ENCODE data around the gene LRP1B.

The LRP1B gene

DNA sequence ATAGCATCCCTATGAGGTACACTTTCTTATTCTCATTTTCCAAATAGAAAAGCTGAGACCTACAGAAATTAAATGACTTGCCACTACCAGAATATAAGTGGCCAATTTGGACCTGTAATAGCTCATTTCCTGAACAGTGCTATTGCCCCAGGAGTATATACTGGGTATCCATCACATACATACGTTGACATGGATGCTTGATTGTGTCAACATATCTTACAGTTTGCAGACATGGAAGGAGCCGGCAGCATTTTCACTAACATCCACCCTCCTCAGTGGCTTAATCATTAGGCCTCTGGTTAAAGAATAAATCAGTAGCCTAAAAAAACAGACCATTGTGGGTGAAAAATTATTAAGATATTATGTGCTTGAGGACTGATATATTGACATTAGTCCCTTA is 829.3 kb downstream of the LRP1B start:
- Mint-ChIP-seq H3K36me3 (ENCODE audit: low read depth) (no peaks in the 10 kb centered on the region), H3K4me1 (ENCODE audit: low read depth) (no peaks in the 10 kb centered on the region)

DNA sequence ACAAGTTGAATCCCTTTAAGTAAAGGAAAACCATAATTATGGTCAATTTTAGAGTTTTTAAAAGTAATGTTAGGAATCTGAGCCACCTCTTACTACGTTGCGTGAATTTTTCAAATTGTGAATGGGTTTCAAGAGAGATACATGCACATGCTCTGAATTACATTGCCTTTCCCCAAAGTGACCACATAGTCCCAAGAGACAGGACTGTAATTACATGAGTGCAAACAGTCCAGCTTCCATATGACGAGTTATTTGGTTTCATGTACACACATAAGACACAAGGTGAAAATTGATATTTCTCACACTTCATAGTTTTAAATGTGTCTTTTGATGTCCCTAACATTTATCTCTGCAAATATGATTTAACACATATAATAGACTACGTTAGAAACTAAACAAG is 850.8 kb downstream of the LRP1B start:
- H3K9me3 Mint-ChIP-seq, result peaks cover 28% of the 10 kb centered on the region
- no peaks in the 10 kb centered on the region for H3K27me3 Mint-ChIP-seq (ENCODE audit: low read depth)
- H3K36me3 Mint-ChIP-seq (ENCODE audit: low read depth), result no peaks in the 10 kb centered on the region
- no peak overlapping the region for H3K27ac Mint-ChIP-seq
- H3K4me3 Mint-ChIP-seq, result no peak overlapping the region
- H3K4me1 Mint-ChIP-seq (ENCODE audit: low read depth), result no peaks in the 10 kb centered on the region
- no peak for DNase-seq (ENCODE audit: low spot score)

More for the DNA sequence above, 829.3 kb downstream of the LRP1B start:
- Mint-ChIP-seq H3K9me3 (peaks cover 12% of the 10 kb centered on the region), H3K27me3 (ENCODE audit: low read depth) (no peaks in the 10 kb centered on the region), H3K4me3 (no peak overlapping the region), H3K27ac (no peak overlapping the region)
- DNase-seq (ENCODE audit: low spot score), result no peak

DNA sequence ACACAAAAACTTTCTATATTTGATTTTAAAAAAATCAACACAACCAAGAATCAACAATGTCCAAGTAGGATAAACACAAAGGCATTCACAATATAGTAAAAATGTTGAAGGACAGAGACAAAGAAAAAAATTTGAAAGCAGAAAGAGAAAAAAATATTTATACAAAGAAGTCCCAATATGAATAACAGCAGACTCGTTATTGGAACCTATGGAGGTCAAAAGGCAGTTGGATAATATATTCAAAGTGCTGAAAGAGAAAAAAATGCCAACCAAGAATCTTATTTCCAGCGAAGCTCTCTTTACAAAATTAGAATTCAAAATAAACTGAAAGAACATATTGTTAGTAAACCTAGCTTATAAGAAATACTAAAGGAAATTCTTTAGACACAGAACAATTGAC is 859.5 kb downstream of the LRP1B start:
- DNase-seq (ENCODE audit: low spot score), result no peak
- no peaks in the 10 kb centered on the region for H3K36me3 Mint-ChIP-seq (ENCODE audit: low read depth)
- no peaks in the 10 kb centered on the region for H3K27me3 Mint-ChIP-seq (ENCODE audit: low read depth)
- H3K4me3 Mint-ChIP-seq, result no peak overlapping the region
- peaks cover 36% of the 10 kb centered on the region for H3K9me3 Mint-ChIP-seq
- no peak overlapping the region for H3K27ac Mint-ChIP-seq
- H3K4me1 Mint-ChIP-seq (ENCODE audit: low read depth), result no peaks in the 10 kb centered on the region

DNA sequence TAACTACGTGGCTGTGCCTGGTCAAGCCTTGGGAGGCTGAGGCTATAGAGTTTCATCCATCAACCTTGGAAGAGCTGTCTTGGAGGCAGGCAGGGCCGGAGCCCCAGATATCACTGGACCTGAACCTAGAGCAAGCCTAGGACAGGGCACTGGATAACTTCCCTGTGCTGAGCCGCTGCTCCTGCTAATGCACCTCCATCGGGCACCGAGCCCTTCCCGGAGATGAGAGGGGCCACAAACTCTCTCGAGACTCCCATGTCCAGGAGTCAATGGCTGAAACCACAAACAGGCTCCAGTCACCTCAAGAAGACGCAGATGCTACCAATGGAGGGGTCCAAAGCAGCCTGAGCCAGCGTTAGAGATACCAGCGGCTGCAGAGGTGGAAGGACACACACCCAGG is 866.0 kb downstream of the LRP1B start:
- peaks cover 26% of the 10 kb centered on the region for H3K9me3 Mint-ChIP-seq
- no peak overlapping the region for H3K4me3 Mint-ChIP-seq
- no peaks in the 10 kb centered on the region for H3K36me3 Mint-ChIP-seq (ENCODE audit: low read depth)
- DNase-seq (ENCODE audit: low spot score), result no peak
- H3K27me3 Mint-ChIP-seq (ENCODE audit: low read depth), result no peaks in the 10 kb centered on the region
- H3K4me1 Mint-ChIP-seq (ENCODE audit: low read depth), result no peaks in the 10 kb centered on the region
- H3K27ac Mint-ChIP-seq, result no peak overlapping the region

DNA sequence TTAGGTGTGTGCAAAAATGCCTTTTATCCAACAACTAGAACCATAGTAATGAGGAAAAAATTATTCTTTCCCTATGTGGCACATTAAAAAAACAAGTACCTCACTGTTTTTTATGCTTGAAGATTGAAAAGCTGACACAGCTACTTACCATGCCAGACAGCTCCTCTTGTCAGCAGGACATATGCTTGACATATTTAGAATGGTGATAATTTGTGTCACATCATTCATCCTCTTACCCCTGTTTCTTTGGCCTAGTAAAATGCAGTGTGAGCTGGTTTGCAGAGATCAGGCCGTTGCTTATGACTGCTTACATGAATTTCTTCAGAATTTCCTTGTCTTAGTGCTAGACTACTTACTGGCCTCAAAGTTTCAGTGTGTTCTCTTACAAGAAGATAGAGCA is 869.9 kb downstream of the LRP1B start:
- Mint-ChIP-seq H3K4me3 (no peak overlapping the region), H3K9me3 (peaks cover 11% of the 10 kb centered on the region), H3K27me3 (ENCODE audit: low read depth) (no peaks in the 10 kb centered on the region), H3K4me1 (ENCODE audit: low read depth) (no peaks in the 10 kb centered on the region), H3K36me3 (ENCODE audit: low read depth) (no peaks in the 10 kb centered on the region), H3K27ac (no peak overlapping the region)
- DNase-seq (ENCODE audit: low spot score), result no peak

DNA sequence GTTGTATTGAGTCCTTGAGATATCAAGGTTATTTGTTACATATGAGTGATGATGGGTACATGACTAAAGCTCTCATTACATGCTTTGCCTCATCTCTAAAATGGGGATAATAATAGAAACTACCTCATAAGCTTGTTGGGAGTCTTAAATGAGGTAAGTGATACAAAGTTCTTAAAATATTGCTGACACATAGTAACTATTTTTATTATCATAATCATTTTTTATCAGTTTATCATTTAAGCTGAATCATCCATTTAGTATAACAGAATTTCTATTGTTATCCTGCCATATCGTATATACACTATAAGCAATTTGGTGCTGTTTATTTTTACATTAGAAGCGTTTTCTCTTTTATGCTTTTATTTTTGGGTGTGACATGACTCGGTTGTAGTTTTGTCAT is 871.1 kb downstream of the LRP1B start:
- Mint-ChIP-seq H3K27ac (no peak overlapping the region), H3K27me3 (ENCODE audit: low read depth) (no peaks in the 10 kb centered on the region), H3K4me1 (ENCODE audit: low read depth) (no peaks in the 10 kb centered on the region)

DNA sequence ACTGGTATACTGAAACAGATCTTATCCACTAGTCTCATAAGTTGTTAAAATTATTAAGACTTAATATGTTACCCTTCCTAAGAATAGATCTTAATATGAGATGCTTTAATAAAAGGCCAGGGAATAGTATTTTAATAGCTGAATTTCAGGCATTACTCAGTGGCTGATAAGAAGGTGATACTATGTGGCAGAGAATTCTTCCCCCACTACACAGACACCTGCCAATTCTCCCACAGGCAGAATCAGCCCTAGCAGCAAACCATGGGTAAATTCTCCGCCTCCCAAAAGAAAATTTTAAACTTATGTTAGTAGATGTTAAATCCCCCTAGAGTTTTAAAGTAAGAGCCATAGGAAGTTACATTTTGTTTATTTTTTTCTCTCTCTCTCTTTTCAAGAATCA is 888.8 kb downstream of the LRP1B start:
- Mint-ChIP-seq H3K4me1 (ENCODE audit: low read depth) (no peaks in the 10 kb centered on the region), H3K36me3 (ENCODE audit: low read depth) (no peaks in the 10 kb centered on the region), H3K9me3 (peaks cover 16% of the 10 kb centered on the region), H3K27me3 (ENCODE audit: low read depth) (no peaks in the 10 kb centered on the region), H3K27ac (no peak overlapping the region), H3K4me3 (no peak overlapping the region)
- no peak for DNase-seq (ENCODE audit: low spot score)

More for the DNA sequence above, 871.1 kb downstream of the LRP1B start:
- Mint-ChIP-seq H3K9me3 (peaks cover 5% of the 10 kb centered on the region), H3K36me3 (ENCODE audit: low read depth) (no peaks in the 10 kb centered on the region), H3K4me3 (no peak overlapping the region)
- no peak for DNase-seq (ENCODE audit: low spot score)

DNA sequence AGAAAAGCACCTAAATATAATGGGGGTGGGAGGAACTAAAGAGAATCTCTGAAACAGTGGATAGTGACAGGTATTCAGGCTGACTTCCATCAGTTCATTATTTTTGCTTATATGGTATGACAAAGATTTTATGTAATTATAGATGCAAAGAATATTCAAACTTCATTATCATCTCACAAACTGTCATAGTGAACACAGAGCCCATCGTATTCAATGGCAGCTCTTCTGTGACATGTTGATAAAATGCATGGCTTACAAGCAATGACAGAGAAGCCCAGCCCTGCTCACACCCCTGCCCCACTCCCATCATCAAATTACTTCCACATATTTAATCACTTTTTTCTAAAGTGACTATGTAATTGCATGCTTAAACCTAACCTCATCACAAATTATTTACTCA is 904.3 kb downstream of the LRP1B start:
- Mint-ChIP-seq H3K27ac (no peak overlapping the region), H3K9me3 (peaks cover 34% of the 10 kb centered on the region), H3K4me3 (no peak overlapping the region), H3K27me3 (ENCODE audit: low read depth) (no peaks in the 10 kb centered on the region), H3K4me1 (ENCODE audit: low read depth) (no peaks in the 10 kb centered on the region), H3K36me3 (ENCODE audit: low read depth) (no peaks in the 10 kb centered on the region)
- no peak for DNase-seq (ENCODE audit: low spot score)

DNA sequence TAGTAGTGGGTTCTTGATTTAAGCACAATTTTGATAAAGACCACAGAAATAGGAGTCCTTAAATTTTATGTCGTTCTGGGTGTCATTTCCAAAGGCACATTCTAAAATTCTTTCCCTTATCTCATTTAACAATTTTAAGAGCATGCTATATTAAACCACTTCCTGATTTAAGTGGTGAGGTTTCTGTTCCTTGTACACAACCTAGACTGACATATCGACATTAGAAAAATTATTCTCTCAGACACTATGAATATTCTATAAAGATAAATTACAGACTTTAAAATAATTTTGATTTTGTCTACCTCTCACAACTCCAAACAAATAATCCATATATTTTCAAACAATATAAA is 923.8 kb downstream of the LRP1B start:
- no peak for DNase-seq (ENCODE audit: low spot score)
- Mint-ChIP-seq H3K4me3 (no peak overlapping the region), H3K9me3 (peaks cover 32% of the 10 kb centered on the region), H3K36me3 (ENCODE audit: low read depth) (no peaks in the 10 kb centered on the region), H3K27ac (no peak overlapping the region), H3K4me1 (ENCODE audit: low read depth) (no peaks in the 10 kb centered on the region), H3K27me3 (ENCODE audit: low read depth) (no peaks in the 10 kb centered on the region)

DNA sequence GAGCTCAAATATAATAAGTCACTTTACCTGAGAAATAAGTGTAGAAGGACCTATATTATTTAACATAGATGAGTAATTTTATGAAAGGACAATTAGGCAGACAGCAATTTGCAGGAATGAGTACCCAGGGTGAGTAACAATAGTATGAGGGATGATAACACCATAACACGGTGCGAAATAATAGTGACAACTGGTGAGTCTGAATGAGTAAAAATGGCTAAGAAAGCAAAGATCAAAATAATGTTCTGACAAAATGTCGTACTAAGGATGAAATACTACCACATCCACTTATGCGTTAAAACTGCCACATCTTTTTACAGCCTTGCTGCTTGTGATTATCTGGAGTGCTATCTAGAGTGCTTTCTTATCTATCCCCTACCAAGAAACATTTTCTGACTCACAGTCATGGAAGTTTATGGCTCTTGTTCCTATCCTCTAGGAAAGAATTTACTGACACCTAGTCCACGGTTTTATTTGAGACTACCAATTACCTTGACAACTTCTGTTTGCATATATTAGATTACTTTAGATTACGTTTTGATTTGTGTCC is 929.7 kb downstream of the LRP1B start:
- no peak for DNase-seq (ENCODE audit: low spot score)
- Mint-ChIP-seq H3K4me1 (ENCODE audit: low read depth) (no peaks in the 10 kb centered on the region), H3K27ac (no peak overlapping the region), H3K27me3 (ENCODE audit: low read depth) (no peaks in the 10 kb centered on the region), H3K4me3 (no peak overlapping the region), H3K9me3 (peaks cover 40% of the 10 kb centered on the region), H3K36me3 (ENCODE audit: low read depth) (no peaks in the 10 kb centered on the region)

DNA sequence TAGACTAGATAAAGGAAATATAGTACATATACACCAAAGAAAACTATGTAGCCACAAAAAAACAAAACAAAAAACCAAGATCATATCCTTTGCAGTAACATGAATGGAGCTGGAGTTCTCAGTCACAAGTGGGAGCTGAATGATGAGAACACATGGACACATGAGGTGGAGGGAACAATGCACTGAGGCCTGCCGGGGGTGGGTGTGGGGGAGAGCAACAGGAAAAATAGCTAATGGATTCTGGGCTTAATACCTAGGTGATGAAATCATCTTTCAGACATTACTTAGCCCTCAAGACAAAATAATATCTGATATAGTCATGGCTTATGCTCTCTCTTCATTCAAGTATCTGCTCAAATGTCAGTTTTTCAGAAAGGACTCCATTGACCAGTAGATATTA is 930.6 kb downstream of the LRP1B start:
- Mint-ChIP-seq H3K36me3 (ENCODE audit: low read depth) (no peaks in the 10 kb centered on the region), H3K27me3 (ENCODE audit: low read depth) (no peaks in the 10 kb centered on the region), H3K27ac (no peak overlapping the region), H3K4me3 (no peak overlapping the region), H3K4me1 (ENCODE audit: low read depth) (no peaks in the 10 kb centered on the region), H3K9me3 (peaks cover 42% of the 10 kb centered on the region)
- DNase-seq (ENCODE audit: low spot score), result no peak

DNA sequence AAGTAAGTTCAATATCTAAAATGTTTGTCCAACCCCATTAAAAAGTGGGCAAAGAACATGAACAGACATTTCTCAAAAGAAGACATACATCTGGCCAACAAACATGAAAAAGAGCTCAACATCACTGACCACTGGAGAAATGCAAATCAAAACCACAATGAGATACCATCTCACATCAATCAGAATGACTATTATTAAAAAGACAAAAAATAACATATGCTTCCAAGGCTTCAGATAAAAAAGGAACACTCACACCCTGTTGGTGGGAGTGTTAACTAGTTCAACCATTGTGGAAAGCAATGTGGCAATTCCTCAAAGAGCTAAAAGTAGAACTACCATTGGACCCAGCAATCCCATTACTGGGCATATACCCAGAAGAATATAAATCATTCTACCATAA is 931.1 kb downstream of the LRP1B start:
- no peaks in the 10 kb centered on the region for H3K36me3 Mint-ChIP-seq (ENCODE audit: low read depth)
- no peak for DNase-seq (ENCODE audit: low spot score)
- H3K27me3 Mint-ChIP-seq (ENCODE audit: low read depth), result no peaks in the 10 kb centered on the region
- H3K27ac Mint-ChIP-seq, result no peak overlapping the region
- H3K9me3 Mint-ChIP-seq, result peaks cover 42% of the 10 kb centered on the region
- H3K4me1 Mint-ChIP-seq (ENCODE audit: low read depth), result no peaks in the 10 kb centered on the region
- H3K4me3 Mint-ChIP-seq, result no peak overlapping the region

DNA sequence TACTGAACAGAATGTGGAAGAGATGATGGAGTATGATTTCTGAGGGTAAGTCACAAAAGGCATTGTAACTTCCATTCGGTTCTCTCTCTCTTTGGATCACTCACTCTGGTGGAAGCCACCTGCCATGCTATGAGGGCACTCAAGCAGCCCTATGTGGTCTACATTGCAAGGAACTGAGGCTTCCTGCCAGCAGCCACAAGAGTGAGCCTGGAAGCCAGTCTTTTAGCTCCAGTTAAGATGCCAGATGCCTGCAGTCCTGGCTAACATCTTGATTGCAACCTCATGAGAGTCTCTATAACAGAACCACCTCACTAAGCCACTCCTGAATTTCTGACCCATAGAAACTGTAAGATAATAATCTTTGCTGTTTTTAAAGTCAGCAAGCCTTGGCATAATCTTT is 935.7 kb downstream of the LRP1B start:
- Mint-ChIP-seq H3K4me1 (ENCODE audit: low read depth) (no peaks in the 10 kb centered on the region), H3K27ac (no peak overlapping the region), H3K27me3 (ENCODE audit: low read depth) (no peaks in the 10 kb centered on the region), H3K36me3 (ENCODE audit: low read depth) (no peaks in the 10 kb centered on the region), H3K9me3 (peaks cover 19% of the 10 kb centered on the region), H3K4me3 (no peak overlapping the region)
- DNase-seq (ENCODE audit: low spot score), result no peak

DNA sequence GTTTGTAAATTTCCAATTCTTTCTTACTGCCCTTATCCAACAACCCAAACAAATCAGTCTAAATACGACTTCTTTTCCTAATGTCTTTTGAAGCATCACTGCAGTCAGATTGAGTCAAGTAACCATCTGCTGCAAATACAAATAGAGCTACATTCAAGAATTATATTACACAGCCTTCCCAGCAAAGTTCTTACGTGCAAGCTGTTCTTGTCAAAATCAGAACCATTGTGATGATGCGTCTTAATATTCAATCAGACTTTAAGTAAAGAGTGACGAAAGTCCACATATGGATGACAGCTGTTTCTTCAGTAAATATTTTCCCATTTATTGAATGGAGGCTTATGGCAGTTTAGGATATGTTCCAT is 943.8 kb downstream of the LRP1B start:
- no peaks in the 10 kb centered on the region for H3K36me3 Mint-ChIP-seq (ENCODE audit: low read depth)
- H3K4me1 Mint-ChIP-seq (ENCODE audit: low read depth), result no peaks in the 10 kb centered on the region
- H3K9me3 Mint-ChIP-seq, result peaks cover 20% of the 10 kb centered on the region
- no peak overlapping the region for H3K27ac Mint-ChIP-seq
- no peaks in the 10 kb centered on the region for H3K27me3 Mint-ChIP-seq (ENCODE audit: low read depth)
- no peak overlapping the region for H3K4me3 Mint-ChIP-seq
- DNase-seq (ENCODE audit: low spot score), result no peak

DNA sequence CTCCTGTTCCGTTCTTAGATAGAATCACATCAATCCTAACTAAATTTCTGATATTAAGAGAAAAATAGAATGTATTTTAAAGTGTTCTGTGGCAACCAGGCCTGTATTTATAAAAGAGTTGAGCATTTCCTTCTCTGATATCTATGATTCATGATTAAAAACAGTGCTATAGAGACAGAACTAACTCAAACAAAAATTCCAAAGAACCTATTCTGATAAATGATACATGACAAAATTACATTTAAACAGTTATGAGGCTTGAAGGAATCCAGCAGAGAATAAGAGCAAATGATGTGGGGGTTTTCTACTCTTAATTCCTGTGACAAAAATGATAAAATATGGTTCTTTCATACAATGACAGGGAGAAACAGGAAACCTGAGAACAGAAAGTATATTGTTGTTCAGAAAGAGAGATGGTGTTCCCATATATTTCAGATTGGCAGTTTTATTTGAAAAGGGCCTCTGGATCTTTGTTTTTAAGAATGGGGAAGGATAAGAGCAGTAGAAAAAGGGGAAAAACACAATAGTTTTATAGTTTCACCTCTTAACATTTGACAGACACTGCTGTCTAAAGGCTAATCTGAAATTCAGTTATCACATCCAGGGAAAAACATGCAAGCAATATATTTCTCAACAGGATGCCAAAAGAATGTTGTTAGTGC is 944.3 kb downstream of the LRP1B start:
- no peak for DNase-seq (ENCODE audit: low spot score)
- Mint-ChIP-seq H3K4me3 (no peak overlapping the region), H3K27me3 (ENCODE audit: low read depth) (no peaks in the 10 kb centered on the region), H3K36me3 (ENCODE audit: low read depth) (no peaks in the 10 kb centered on the region), H3K27ac (no peak overlapping the region), H3K4me1 (ENCODE audit: low read depth) (no peaks in the 10 kb centered on the region), H3K9me3 (peaks cover 20% of the 10 kb centered on the region)
